Smooth muscle cell (in vitro differentiated cells): ENCODE results near the gene RCOR2. TPM values are rescaled to one million over a fixed set of nuclear protein-coding genes. Genes with fewer than 3 reads are reported as not detected.

Experiments
- DNase-seq: peaks from one replicate; lab custom pipeline; 2025; ENCODE audit not compliant: unreplicated experiment; lab: John Stamatoyannopoulos, UW
- H2AFZ ChIP-seq: fragments of 200-600 bp; sonication (generic); 2 replicates; pipeline ENCODE4 v1.6.0; 2016; ENCODE audit warnings: antibody characterized with exemption, low read depth, mild to moderate bottlenecking
- H3F3A ChIP-seq: fragments of 200-600 bp; sonication (generic); 2 replicates; pipeline ENCODE4 v1.6.0; 2017; ENCODE audit warnings: antibody characterized with exemption, low read depth
- H3K27ac ChIP-seq: fragments of 200-600 bp; sonication (generic); 2 replicates; pipeline ENCODE4 v1.5.1; 2016; ENCODE audit warnings: low read depth, mild to moderate bottlenecking
- H3K27me3 ChIP-seq: fragments of 200-600 bp; sonication (generic); 2 replicates; pipeline ENCODE4 v1.6.1; 2016; ENCODE audit warnings: low read depth, mild to moderate bottlenecking
- H3K36me3 ChIP-seq: fragments of 200-600 bp; sonication (generic); 2 replicates; pipeline ENCODE4 v1.5.1; 2016; ENCODE audit warnings: low read depth
- H3K4me1 ChIP-seq: fragments of 200-600 bp; sonication (generic); 2 replicates; pipeline ENCODE4 v1.5.1; 2016; ENCODE audit warnings: low read depth
- H3K4me2 ChIP-seq: fragments of 200-600 bp; sonication (generic); 2 replicates; pipeline ENCODE4 v1.6.0; 2016; ENCODE audit warnings: mild to moderate bottlenecking
- H3K4me3 ChIP-seq: fragments of 200-600 bp; sonication (generic); 2 replicates; pipeline ENCODE4 v1.5.1; 2016; ENCODE audit warnings: mild to moderate bottlenecking
- H3K79me2 ChIP-seq: fragments of 200-600 bp; sonication (generic); 2 replicates; pipeline ENCODE4 v1.6.0; 2016; ENCODE audit warnings: low read depth, mild to moderate bottlenecking
- H3K9ac ChIP-seq: fragments of 200-600 bp; sonication (generic); 2 replicates; pipeline ENCODE4 v1.6.0; 2016; ENCODE audit warnings: low read depth
- H3K9me3 ChIP-seq: fragments of 200-600 bp; sonication (generic); replicated peaks from 2 replicates; pipeline ENCODE4 v1.5.1; 2016; ENCODE audit warnings: low read depth
- H4K20me1 ChIP-seq: fragments of 200-600 bp; sonication (generic); 2 replicates; pipeline ENCODE4 v1.6.0; 2016; ENCODE audit warnings: low read depth
- CTCF ChIP-seq: fragments of 200-600 bp; sonication (generic); IDR thresholded peaks from 2 replicates; pipeline ENCODE4 v1.5.1; 2017; ENCODE audit warnings: borderline replicate concordance, mild to moderate bottlenecking, antibody characterized with exemption; ENCODE audit not compliant: insufficient read depth, poor library complexity, severe bottlenecking
- WGBS: methylation state at CpG from one replicate; pipeline ENCODE4 v1.1.7; 2016; ENCODE audit warnings: low lambda C conversion rate; 5-methylcytosine and 5-hydroxymethylcytosine counted together
- polyA plus RNA-seq: library from polyadenylated mRNA; unstranded; fragments of >200 nt; fragmentation: Nextera tagmentation; extraction: Ambion mirVana; gene quantifications from 2 replicates; pipeline ENCODE4 v1.2.1, GENCODE V29; 2016
- total RNA-seq: library from RNA; depleted of rRNA; stranded (reverse); fragments of >200 nt; gene quantifications from 2 replicates; pipeline ENCODE4 v1.2.3, GENCODE V29; 2014

The RCOR2 gene
- total and polyA plus RNA-seq, 2 experiments from 2014 or later = 8.5 to 8.7 TPM

GRCh38 chr11:63958008-63958407 is 41.0 kb upstream of the RCOR2 start:
- no peak overlapping the region for H2AFZ ChIP-seq
- H3K4me1 ChIP-seq = no peaks in the 10 kb centered on the region
- H3K27me3 ChIP-seq = no peaks in the 10 kb centered on the region
- TF ChIP-seq CTCF = no peak
- no peak for DNase-seq
- H3K4me2 ChIP-seq = no peak overlapping the region
- 97% methylated on average over 5 of the region's 5 CpGs for WGBS
- H3K9me3 ChIP-seq = no peaks in the 10 kb centered on the region
- no peak overlapping the region for H3K4me3 ChIP-seq
- no peaks in the 10 kb centered on the region for H4K20me1 ChIP-seq
- H3K9ac ChIP-seq = no peak overlapping the region
- no peak overlapping the region for H3K27ac ChIP-seq
- no peaks in the 10 kb centered on the region for H3K36me3 ChIP-seq
- H3K79me2 ChIP-seq = no peaks in the 10 kb centered on the region
- no peaks in the 10 kb centered on the region for H3F3A ChIP-seq

GRCh38 chr11:63952570-63952969 is 35.6 kb upstream of the RCOR2 start:
- Histone ChIP-seq H3K27me3 (no peaks in the 10 kb centered on the region), H3K36me3 (no peaks in the 10 kb centered on the region), H3K4me2 (no peak overlapping the region), H3K4me3 (no peak overlapping the region), H4K20me1 (no peaks in the 10 kb centered on the region), H3K9me3 (no peaks in the 10 kb centered on the region), H3K27ac (no peak overlapping the region), H2AFZ (no peak overlapping the region), H3K9ac (no peak overlapping the region), H3K4me1 (no peaks in the 10 kb centered on the region), H3K79me2 (no peaks in the 10 kb centered on the region), H3F3A (no peaks in the 10 kb centered on the region)
- TF ChIP-seq CTCF = no peak
- WGBS = 98% methylated on average over 4 of the region's 4 CpGs
- no peak for DNase-seq

- Histone ChIP-seq H4K20me1 (no peaks in the 10 kb centered on the region), H3K27ac (no peak overlapping the region)
Measured at GRCh38 chr11:63951779-63952536, 35.0 kb upstream of the RCOR2 start.

More at GRCh38 chr11:63951779-63952536, 35.0 kb upstream of the RCOR2 start:
- Histone ChIP-seq H3K4me3 (no peak overlapping the region), H3K4me2 (no peak overlapping the region), H2AFZ (no peak overlapping the region), H3K9ac (no peak overlapping the region), H3K9me3 (no peaks in the 10 kb centered on the region), H3K27me3 (no peaks in the 10 kb centered on the region), H3K36me3 (no peaks in the 10 kb centered on the region), H3K4me1 (no peaks in the 10 kb centered on the region), H3F3A (no peaks in the 10 kb centered on the region), H3K79me2 (no peaks in the 10 kb centered on the region)
- WGBS = 76% methylated on average over 20 of the region's 20 CpGs
- DNase-seq = no peak
- no peak for TF ChIP-seq CTCF
